NCI-H2171 (cell line): ENCODE measurements around the gene RNF208.
"Not testable (repeated sequence)": the region's sequence is repeated elsewhere in the genome, so short reads cannot be mapped to it uniquely, and the experiment has no call there.

Source experiments
- DNase-seq: peaks from one replicate; lab custom pipeline; 2025; lab: John Stamatoyannopoulos, UW

RNF208 gene, protein sequence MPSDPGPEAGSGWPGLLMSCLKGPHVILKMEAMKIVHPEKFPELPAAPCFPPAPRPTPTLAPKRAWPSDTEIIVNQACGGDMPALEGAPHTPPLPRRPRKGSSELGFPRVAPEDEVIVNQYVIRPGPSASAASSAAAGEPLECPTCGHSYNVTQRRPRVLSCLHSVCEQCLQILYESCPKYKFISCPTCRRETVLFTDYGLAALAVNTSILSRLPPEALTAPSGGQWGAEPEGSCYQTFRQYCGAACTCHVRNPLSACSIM

GRCh38 chr9:137222190-137223077, at the start of gene RNF208:
Gene RNF208, minus strand, starts transcription at chr9:137222240. Its CDS starts 1,028 bp downstream, at chr9:137221212.
- DNase-seq: peak; percentile 44

DNA sequence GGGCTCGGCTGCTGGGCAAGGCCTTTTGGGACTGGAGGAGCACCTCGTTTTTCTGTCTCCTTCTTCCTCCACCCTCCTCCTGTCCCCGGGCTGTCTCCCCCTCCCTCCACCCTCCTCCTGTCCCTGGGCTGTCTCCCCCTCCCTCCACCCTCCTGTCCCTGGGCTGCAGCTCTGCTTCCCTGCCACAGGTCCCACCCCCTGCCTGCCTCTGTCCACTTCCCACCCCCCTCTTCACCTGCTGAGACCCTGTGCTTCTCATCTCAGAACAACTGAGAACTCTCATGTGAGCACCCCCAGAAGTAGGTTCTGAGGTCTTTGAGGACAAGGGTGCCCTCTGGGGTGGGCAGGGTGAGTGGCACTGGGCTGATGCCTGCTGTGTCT, 49.6 kb upstream of the RNF208 start:
- no peak for DNase-seq

DNA sequence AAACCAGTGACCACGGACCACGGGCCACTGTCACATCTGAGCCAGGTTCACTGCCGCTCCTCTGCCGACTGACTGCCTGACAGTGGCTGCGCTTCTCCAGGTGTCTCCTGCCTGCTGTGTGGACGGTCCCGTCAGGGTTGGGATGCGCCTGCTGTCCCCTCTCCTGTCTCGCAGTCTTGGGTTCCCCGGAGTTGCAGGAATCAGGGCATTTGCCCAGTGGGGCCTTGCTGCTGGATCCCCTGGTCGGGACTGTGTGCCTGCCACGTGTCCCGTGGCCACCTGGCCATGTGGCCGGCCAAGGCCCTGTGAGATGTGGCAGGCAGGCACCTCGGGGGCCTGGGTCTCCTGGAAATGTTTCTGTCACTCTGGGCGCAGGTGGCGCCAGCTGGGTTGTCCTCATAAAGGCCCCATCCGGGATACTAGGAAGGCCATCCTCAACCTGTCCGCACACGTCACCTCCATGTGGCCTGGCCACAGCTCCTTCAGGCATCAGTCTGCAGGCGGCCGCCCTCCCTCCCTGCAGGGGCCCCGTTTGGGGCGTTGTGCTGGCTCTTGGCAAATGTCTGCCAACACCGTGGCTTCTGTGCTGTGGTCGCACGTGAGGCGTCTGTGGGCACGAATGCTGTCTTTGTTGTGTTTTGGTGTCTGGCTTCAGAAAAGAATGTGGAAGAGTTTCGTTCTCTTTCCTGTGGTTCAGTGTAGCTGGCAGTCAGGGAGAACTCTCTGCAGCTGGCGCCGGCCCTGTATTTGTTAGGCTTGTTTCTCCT, 49.1 kb upstream of the RNF208 start:
- no peak for DNase-seq

GRCh38 chr9:137269231-137269772, 47.3 kb upstream of the RNF208 start:
- no peak for DNase-seq

GRCh38 chr9:137268538-137269201, 46.6 kb upstream of the RNF208 start:
- no peak for DNase-seq

DNA sequence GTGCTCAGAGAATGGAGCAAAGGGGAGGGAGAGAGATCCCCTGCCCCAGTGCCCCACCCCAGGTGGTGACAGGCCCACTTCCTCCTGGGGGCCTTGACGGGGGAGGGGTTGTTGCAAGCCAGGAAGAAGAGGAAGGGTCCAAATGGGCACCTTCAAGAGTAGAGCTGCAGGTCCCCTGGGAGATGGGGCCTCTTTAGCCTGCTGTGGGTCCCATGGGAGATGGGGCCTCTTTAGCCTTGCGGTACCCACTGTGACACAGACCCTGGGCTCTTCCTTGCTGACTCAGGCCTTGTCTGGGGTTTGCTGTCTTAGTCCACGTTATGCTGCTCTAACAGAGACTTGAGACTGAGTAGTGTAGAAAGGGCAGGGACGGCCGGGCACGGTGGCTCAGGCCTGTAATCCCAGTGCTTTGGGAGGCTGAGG, 45.9 kb upstream of the RNF208 start:
- DNase-seq: no peak

DNA sequence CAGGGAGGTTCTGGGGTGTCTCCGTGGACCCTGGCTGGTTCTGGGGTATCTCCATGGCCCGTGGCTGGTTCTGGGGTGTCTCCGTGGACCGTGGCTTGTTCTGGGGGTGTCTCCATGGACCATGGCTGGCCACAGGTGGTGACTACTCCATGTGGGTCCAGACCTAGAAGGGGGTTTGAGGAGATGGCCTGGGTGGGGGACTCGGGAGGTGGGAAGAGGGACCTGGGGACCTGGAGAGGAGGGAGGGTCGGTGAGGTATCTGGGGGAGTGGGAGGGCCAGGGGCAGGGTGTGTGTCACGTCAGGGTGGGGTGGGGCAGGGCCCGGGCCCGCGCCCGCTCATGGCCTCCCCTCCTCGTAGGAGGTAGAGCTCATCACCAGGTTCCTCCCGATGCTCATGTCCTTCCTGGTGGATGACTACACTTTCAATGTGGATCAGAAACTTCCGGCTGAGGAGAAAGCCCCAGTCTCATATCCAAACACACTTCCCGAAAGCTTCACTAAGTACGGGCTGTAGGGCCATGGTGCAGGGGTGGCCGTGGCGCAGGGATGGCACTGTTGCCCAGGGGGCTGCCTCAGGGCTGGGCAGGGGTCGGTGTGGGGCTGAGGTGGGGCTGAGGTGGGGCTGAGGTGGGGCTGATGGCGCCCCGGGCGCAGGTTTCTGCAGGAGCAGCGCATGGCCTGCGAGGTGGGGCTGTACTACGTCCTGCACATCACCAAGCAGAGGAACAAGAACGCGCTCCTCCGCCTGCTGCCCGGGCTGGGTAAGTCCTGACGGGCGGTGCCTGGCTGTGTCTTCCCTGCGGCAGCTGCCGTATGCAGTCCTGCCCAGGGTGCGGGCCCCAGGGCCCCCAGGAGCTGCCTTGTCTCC, 44.8 kb upstream of the RNF208 start:
- no peak for DNase-seq

- no peak for DNase-seq
Observed at GRCh38 chr9:137266162-137266527, 44.1 kb upstream of the RNF208 start.

DNA sequence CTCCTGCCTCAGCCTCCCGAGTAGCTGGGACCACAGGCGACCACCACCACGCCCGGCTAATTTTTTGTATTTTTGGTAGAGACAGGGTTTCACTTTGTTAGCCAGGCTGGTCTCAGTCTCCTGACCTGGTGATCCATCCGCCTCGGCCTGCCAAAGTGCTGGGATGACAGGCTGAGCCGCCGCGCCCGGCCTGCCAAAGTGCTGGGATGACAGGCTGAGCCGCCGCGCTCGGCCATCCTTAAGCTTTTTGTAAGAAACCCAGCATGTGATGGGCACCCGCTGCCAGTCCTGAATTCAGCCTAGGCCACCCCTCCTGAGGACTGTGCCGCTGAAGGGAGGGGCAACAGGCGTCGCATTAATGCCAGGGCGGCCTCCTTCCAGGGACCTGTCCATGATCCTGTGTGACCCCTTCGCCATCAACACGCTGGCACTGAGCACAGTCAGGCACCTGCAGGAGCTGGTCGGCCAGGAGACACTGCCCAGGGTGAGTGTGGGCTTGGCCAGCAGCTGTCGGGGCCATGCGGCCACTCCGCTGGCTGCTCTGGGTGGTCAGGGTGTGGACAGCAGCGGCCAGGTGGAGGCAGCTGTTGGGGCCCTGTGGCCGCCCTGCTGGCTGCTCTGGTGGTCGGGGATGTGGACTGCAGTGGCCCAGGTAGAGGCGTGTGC, 43.6 kb upstream of the RNF208 start:
- no peak for DNase-seq

DNA sequence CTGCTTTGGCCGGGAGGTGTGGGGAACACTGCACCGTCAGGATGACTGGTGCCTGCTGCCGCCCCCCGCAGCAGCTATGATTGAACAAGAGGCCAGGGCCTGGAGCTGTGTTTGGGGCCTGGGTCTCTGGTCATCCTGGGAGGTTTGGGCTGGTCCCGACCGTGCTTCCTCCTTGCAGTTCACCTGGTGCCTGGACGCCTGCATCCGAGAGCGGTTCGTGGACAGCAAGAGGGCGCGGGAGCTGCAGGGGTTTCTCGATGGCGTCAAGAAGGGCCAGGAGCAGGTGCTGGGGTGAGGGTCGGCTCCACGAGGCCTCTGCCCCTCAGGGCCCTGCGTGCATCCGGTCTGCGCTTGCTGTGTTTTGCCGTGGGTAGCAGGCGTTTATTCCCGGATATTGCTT, 42.0 kb upstream of the RNF208 start:
- no peak for DNase-seq

- DNase-seq: no peak
Observed at GRCh38 chr9:137263506-137263905, 41.5 kb upstream of the RNF208 start.

DNA sequence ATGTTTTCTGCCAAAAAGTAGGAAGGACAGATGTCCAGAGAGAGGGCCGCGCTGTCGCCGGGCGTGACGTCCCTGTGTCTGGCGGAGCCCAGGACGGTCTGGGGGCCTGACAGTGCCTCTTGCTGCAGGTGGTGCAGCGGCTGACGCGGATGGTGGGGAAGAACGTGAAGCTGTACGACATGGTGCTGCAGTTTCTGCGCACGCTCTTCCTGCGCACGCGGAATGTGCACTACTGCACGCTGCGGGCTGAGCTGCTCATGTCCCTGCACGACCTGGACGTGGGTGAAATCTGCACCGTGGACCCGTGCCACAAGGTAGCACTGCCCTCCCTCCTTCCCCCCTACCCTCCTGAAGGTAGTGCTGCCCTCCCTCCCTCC, 40.9 kb upstream of the RNF208 start:
- no peak for DNase-seq

DNA sequence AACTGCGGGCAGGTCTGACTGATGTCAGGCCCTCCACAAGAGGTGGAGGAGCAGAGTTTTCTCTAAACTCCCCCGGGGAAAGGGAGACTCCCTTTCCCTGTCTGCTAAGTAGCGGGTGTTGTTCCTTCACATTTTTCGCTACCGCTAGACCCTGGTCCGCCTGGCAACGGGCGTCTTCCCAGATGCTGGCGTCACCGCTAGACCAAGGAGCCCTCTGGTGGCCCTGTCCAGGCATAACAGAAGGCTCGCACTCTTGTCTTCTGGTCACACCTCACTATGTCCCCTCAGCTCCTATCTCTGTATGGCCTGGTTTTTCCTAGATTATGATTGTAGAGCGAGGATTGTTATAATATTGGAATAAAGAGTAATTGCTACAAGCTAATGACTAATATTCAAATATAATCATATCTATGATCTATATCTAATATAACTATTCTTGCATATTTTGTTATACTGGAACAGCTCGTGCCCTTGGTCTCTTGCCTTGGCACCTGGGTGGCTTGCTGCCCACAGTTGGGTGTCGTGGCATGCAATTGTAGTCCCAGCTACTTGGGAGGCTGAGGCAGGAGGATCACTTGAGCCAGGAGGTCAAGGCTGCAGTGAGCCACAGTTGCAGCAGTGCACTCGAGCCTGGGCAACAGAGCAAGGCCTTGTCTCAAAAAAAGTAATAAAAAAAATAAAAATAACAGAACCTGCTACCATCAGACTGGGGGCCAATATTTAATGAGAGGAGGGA, 40.3 kb upstream of the RNF208 start:
- not testable (repeated sequence) for DNase-seq

- no peak for DNase-seq
Observed at GRCh38 chr9:137256856-137257255, 34.8 kb upstream of the RNF208 start.

GRCh38 chr9:137256362-137256761, 34.3 kb upstream of the RNF208 start:
- DNase-seq: no peak

DNA sequence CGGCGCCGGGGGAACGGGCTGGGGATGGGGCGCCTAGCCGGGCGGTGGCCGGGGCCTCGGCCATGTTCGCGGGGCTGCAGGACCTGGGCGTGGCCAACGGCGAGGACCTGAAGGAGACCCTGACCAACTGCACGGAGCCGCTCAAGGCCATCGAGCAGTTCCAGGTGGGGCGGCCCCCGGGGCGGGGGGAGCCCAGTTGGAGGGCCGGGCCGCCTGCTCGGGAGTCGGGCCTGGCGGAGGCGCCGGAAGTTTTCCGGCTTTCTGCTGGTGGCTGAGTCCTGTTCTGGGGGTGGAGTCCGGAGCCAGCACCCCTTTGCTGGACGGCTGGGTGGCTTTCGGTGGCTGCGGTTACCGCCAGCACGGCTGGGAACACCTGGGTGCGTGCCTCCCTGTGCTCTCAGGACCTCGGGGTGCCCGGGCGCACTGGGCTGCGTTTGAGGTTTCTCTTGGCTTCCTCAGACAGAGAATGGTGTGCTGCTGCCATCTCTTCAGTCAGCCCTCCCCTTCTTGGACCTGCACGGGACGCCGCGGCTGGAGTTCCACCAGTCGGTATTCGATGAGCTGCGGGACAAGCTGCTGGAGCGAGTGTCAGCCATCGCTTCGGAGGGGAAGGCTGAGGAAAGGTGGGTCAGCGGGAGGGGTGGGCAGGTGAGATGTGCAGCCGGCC, 33.5 kb upstream of the RNF208 start:
- no peak for DNase-seq

DNA sequence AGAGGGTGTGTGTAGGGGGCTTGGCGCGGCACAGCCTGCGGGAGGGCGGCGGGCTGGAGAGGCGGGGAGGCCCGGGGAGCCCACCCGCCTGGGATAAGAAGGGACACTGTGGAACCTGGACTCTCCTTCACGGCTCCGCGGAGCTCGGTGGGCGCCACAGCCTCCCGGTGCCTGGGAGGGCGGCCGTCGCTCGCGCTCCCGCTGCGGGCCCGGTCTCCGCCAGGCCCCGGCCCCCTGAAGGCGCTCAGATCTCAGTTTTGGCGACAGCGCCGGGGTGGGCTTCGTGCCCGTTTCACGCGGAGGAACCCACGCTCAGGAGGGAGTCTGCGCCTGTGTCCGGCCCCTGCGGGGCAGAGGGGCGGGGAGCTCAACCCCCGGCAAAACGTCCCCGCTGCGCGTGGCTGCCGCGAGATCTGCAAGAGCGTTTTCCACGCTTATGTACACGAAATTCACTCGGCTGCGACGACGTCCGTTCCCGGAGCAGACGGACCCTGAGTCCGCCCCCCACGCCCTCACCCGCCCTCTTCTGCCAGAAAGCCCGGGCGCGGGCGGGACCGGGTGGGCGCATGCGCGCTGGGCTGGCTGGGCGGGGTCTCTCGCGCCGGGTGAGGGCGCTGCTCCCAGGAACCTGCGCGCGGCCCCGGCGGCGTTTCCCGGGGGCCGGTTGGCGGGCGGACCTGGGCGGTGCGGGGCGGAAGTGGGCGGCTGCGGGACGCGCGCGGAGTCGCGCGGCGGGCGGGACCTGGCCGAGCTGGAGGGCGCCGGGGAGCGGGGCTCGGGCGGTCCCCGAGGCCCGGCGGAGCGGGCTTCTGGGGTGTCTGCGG, 32.8 kb upstream of the RNF208 start, which contains the start of gene NELFB:
TSS of gene NELFB (plus strand) at position 704 of the 824 bp plus-strand sequence.
- peak; percentile 92 for DNase-seq
